ENCODE results near the gene SUV39H2. TPM values are rescaled to one million over a fixed set of nuclear protein-coding genes. Genes with fewer than 3 reads are reported as not detected.
A peak's percentile ranks its signal among the peaks of the same experiment; 100 is the strongest.
"Not testable (repeated sequence)": the region's sequence is repeated elsewhere in the genome, so short reads cannot be mapped to it uniquely, and the experiment has no call there.

The SUV39H2 gene
- total RNA-seq, 2 donors from 2014 or later, result 3.1 to 4.6 TPM

- ATAC-seq; H3K9me3 ChIP-seq; DNase-seq; intact Hi-C loops (cut with DNase I); H3K4me3 ChIP-seq; H3K27me3 ChIP-seq; H3K4me1 ChIP-seq; H3K27ac ChIP-seq: not testable (repeated sequence)
- H3K36me3 ChIP-seq (replicated peaks in 1 of 2; ENCODE audit: insufficient read depth in 1 of 2, low read depth in 2 of 2), result peaks cover 0 to 13% of the 10 kb centered on the region in 2 donors
- 90 to 100% methylated on average over 7 of the region's 7 CpGs for WGBS, 2 donors
Observed at GRCh38 chr10:14942950-14943338, 64.3 kb downstream of the SUV39H2 start.

GRCh38 chr10:14945108-14945507, 66.4 kb downstream of the SUV39H2 start:
- 91 to 92% methylated on average over 5 of the region's 5 CpGs for WGBS, 2 donors
- Histone ChIP-seq H3K27ac (no peak overlapping the region), H3K27me3 (no peaks in the 10 kb centered on the region), H3K4me1 (no peaks in the 10 kb centered on the region), H3K4me3 (no peak overlapping the region), H3K9me3 (no peaks in the 10 kb centered on the region), H3K36me3 (replicated peaks in 1 of 2; ENCODE audit: insufficient read depth in 1 of 2, low read depth in 2 of 2) (peaks cover 0 to 13% of the 10 kb centered on the region in 2 donors)
- DNase-seq (no peak), ATAC-seq (no peak)
- intact Hi-C loops (cut with DNase I), result no loop called here
- TF ChIP-seq CTCF (IDR thresholded peaks at IDR 0.05) (no peak), POLR2A (IDR thresholded peaks at IDR 0.05) (no peak)

GRCh38 chr10:14947268-14947667, 68.6 kb downstream of the SUV39H2 start:
- Histone ChIP-seq H3K4me1 (no peaks in the 10 kb centered on the region), H3K27ac (no peak overlapping the region), H3K9me3 (no peaks in the 10 kb centered on the region), H3K36me3 (replicated peaks in 1 of 2; ENCODE audit: insufficient read depth in 1 of 2, low read depth in 2 of 2) (peaks cover 0 to 12% of the 10 kb centered on the region in 2 donors), H3K4me3 (no peak overlapping the region), H3K27me3 (no peaks in the 10 kb centered on the region)
- no peak for TF ChIP-seq POLR2A (IDR thresholded peaks at IDR 0.05)
- no peak for ATAC-seq
- DNase-seq, result no peak
- WGBS, 2 donors, result 89 to 97% methylated on average over 1 of the region's 1 CpG
- intact Hi-C loops (cut with DNase I), result no loop called here

GRCh38 chr10:14949291-14949690, 70.6 kb downstream of the SUV39H2 start:
- no peak for TF ChIP-seq CTCF (IDR thresholded peaks at IDR 0.05)
- no peak for TF ChIP-seq POLR2A (IDR thresholded peaks at IDR 0.05)
- intact Hi-C loops (cut with DNase I), result no loop called here
- 85 to 95% methylated on average over 5 of the region's 5 CpGs for WGBS, 2 donors

GRCh38 chr10:14952851-14953423, 74.3 kb downstream of the SUV39H2 start:
- H3K4me3 ChIP-seq, result no peak overlapping the region
- no peaks in the 10 kb centered on the region for H3K9me3 ChIP-seq
- ATAC-seq (no peak), DNase-seq (no peak)
- H3K27ac ChIP-seq, result peak overlapping the region; percentile 76 to 90 (median 86)
- intact Hi-C loops (cut with DNase I), result no loop called here
- TF ChIP-seq CTCF (IDR thresholded peaks at IDR 0.05) (no peak), POLR2A (IDR thresholded peaks at IDR 0.05) (no peak)
- no peaks in the 10 kb centered on the region for H3K36me3 ChIP-seq (replicated peaks in 1 of 2; ENCODE audit: insufficient read depth in 1 of 2, low read depth in 2 of 2)
- no peaks in the 10 kb centered on the region for H3K27me3 ChIP-seq
- WGBS, 2 donors, result 38 to 41% methylated on average over 10 of the region's 10 CpGs
- H3K4me1 ChIP-seq, result peaks cover 25% of the 10 kb centered on the region

More at GRCh38 chr10:14949291-14949690, 70.6 kb downstream of the SUV39H2 start:
- Histone ChIP-seq H3K36me3 (replicated peaks in 1 of 2; ENCODE audit: insufficient read depth in 1 of 2, low read depth in 2 of 2) (peaks cover 0 to 7% of the 10 kb centered on the region in 2 donors), H3K27me3 (no peaks in the 10 kb centered on the region), H3K27ac (no peak overlapping the region), H3K9me3 (no peaks in the 10 kb centered on the region), H3K4me3 (no peak overlapping the region), H3K4me1 (peaks cover 15% of the 10 kb centered on the region)
- ATAC-seq (no peak), DNase-seq (no peak)

- peak; percentile 37 to 55 (median 42) for DNase-seq
Observed at GRCh38 chr10:14953424-14954000, 74.8 kb downstream of the SUV39H2 start.

More at GRCh38 chr10:14953424-14954000, 74.8 kb downstream of the SUV39H2 start:
- 4 to 9% methylated on average over 16 to 32 of the region's 32 CpGs for WGBS, 2 donors
- peak overlapping the region; percentile 14 to 24 for H3K4me3 ChIP-seq
- H3K27ac ChIP-seq, result peak overlapping the region; percentile 76 to 90 (median 86)
- no peaks in the 10 kb centered on the region for H3K9me3 ChIP-seq
- H3K27me3 ChIP-seq, result no peaks in the 10 kb centered on the region
- H3K4me1 ChIP-seq, result peaks cover 25% of the 10 kb centered on the region
- intact Hi-C loops (cut with DNase I), result no loop called here
- ATAC-seq, result peak; percentile 34
- H3K36me3 ChIP-seq (replicated peaks in 1 of 2; ENCODE audit: insufficient read depth in 1 of 2, low read depth in 2 of 2), result no peaks in the 10 kb centered on the region
- TF ChIP-seq POLR2A (IDR thresholded peaks at IDR 0.05) (no peak), CTCF (IDR thresholded peaks at IDR 0.05) (no peak)

Measured in body of pancreas (tissue), 4 donors.